Measurements from ENCODE around the gene FLRT2.

DNA sequence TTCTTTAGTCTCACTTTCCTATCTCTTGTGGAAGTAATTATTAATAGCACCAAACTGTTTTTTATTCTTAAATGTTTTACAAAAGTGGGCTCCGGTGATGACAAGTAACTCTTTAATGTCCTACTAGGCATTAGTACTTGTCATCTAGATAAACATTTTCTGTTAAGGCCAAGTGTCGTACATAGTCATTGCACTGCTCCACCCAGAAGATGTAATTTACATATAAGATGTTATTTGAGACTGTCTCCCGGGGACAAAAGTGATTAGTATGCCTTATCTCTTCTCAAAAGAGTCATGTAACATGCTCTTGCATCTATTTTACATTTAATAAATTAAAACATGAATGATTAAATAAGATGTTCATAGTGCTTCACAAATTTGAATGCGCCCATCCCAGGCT, 88.4 kb downstream of the FLRT2 start:
- TF ChIP-seq EZH2 (IDR thresholded peaks at IDR 0.05; ENCODE audit: insufficient read depth, poor library complexity, severe bottlenecking) (no peak), EZH2phosphoT487 (IDR thresholded peaks at IDR 0.05; ENCODE audit: insufficient read depth, low read depth) (no peak)
